Choroid plexus epithelial cell (primary cell): ENCODE measurements around the gene MUSK.

Experiments used
- DNase-seq: peaks from one replicate; pipeline ENCODE4 v3.0.0-alpha.2; 2010; ENCODE audit warnings: low read depth
- H3K4me3 ChIP-seq: 2 replicates; pipeline ENCODE4 v1.5.1; 2011; ENCODE audit warnings: low read depth, mild to moderate bottlenecking, control low read depth, low read length, moderate library complexity
- TF ChIP-seq, protein P1 (sequence below): conservative IDR thresholded peaks from 2 replicates; pipeline ENCODE4 v1.5.1; 2011; ENCODE audit warnings: low read depth, mild to moderate bottlenecking, control low read depth, inconsistent platforms, low read length, moderate library complexity

MUSK gene

DNA sequence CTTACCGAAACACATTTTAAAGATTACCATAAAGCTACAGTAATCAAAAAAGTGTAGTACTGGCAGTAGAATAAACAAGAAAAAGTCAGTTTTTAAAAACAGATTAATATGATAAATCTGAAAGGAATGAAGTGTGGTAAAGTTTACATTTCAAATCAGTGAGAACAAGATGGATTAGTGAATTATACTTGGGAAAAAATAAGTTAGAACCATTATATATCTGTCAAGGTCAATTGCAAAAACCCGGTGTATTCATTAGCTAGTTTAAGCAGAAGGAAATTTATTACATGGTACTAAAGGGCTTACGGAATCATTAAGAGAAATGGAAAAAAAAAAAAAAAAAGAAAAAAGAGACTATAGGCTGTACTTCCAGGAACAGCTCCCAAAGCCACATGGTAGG, 164.3 kb downstream of the MUSK start:
- DNase-seq = no peak
- no peak overlapping the region for H3K4me3 ChIP-seq
- TF ChIP-seq, protein P1, sequence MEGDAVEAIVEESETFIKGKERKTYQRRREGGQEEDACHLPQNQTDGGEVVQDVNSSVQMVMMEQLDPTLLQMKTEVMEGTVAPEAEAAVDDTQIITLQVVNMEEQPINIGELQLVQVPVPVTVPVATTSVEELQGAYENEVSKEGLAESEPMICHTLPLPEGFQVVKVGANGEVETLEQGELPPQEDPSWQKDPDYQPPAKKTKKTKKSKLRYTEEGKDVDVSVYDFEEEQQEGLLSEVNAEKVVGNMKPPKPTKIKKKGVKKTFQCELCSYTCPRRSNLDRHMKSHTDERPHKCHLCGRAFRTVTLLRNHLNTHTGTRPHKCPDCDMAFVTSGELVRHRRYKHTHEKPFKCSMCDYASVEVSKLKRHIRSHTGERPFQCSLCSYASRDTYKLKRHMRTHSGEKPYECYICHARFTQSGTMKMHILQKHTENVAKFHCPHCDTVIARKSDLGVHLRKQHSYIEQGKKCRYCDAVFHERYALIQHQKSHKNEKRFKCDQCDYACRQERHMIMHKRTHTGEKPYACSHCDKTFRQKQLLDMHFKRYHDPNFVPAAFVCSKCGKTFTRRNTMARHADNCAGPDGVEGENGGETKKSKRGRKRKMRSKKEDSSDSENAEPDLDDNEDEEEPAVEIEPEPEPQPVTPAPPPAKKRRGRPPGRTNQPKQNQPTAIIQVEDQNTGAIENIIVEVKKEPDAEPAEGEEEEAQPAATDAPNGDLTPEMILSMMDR = no peak

DNA sequence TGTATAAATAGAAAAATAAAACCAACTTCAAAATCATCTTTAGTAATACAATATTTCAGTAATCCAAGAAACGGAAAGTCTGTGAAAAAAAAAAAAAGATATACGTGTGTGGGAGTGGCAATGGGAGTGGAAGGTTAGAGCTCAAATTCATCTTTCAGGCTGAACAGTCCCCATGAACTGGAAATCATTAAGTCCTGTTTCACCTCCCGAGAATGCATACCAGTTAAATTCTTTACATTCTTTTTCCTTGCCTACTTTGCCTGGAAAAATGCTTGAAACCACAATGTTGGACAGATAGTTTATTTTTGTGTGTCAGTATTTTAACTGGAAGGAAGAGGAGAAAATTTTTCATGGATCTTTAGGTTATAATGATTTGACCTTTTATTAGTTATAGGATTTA, 166.8 kb downstream of the MUSK start:
- TF ChIP-seq, protein P1 = no peak
- peak; percentile 86 for DNase-seq
- H3K4me3 ChIP-seq = no peak overlapping the region

DNA sequence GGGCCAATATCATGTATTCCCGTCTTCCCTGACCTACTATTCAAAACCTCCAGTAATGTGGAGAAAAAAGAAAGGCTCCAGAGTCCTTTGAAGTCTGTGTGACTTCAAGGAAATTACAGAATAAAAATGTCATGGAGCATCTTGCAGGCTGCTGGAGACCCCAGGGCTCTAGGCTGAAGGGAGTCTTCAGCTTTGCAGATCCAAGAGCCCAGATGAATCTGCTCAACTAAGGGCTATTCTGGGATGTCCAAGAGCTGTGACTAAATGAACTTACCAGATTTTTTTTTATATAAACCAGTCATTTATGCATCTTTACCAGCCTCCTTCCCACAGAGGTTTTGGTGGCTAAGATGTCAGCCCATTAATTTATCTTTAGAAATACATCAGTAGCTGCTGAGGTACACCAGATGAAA, 167.3 kb downstream of the MUSK start:
- TF ChIP-seq, protein P1 = no peak
- no peak for DNase-seq
- no peak overlapping the region for H3K4me3 ChIP-seq

DNA sequence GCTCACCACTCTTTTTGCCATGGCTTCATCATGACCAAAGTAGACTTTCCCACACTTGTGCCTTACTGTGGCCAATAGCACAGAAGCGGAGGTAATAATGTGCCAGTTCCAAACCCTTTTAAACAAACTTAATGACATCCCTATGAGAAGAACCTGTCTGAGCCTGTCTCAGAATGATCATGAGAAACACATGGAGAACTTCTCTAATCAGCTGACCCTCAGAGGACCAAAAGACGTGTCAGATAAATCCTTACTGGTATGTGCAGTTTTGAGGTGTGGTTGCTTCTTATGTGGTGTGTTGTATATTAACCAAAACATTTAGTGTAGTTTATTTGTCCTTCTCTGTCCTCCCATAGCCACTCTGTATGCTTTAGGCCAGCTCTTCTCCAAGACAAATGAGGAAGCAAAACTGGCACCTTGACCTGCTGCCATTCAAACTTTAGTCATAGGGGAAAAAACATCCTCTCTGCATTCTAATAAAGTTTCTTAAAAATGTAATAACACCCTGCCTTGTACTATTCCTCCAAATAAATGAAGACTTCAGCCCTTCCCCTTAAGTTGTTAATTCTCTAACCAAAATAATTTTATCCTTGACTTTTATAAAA, 168.9 kb downstream of the MUSK start:
- TF ChIP-seq, protein P1 = no peak
- H3K4me3 ChIP-seq = no peak overlapping the region
- DNase-seq = no peak

DNA sequence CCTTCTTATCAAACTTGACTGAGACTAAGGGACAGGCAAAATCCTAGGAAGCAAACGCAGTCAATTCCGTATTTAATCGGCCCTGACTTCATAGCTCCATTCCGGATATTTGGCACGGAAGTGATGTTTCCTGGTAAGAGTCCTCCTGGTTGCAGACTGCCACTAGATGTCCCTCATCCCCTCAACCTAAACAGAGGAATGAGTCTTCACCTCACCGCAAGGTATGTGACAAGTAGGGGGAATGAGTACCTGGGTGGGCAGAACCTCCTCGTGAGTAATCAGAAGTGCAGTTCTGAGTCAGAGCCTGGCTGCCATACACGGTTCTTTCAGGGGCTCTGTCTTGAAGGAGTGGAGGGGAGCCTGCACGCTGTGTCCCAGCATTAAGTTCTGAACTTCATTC, 173.6 kb downstream of the MUSK start:
- no peak for DNase-seq
- TF ChIP-seq, protein P1 = peak; percentile 6
- H3K4me3 ChIP-seq = no peak overlapping the region

DNA sequence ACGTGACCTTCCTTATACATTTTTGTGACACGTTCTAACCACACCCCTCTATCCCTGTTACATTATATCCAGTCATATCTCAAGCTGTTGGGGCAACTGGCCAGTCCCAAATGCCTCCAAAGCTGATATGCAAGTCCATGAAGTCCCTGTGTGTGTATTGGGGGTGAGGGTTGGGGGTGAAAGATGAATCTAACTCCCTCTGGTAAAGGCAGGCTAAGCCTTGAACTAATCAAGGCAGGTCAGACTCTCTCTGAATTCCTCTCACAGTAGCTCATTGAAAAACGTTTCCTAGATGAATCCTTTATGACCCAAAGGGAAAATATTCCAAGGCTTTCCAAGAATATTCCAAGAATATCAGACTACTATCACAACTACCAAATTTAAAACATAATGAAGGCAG, 174.4 kb downstream of the MUSK start:
- TF ChIP-seq, protein P1 = no peak
- DNase-seq = no peak
- H3K4me3 ChIP-seq = no peak overlapping the region

DNA sequence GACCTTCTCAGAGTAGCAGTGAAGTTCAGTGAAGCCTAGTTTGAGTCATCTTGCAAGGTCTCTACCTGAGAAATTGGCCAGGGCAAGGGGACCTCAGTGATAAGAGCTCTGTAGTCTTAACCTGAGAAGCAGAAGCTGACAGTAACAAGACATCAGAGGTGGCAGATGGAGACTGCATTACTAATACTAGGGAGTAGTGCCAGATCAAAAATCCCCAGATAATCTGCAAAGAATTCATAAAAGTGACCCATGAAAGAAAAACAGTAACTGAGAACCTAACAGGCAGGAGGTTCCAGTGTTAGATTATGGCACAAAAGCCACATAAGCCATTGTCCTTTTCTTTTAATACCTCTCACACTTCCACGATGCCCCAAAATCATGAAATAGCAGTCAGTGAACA, 175.5 kb downstream of the MUSK start:
- TF ChIP-seq, protein P1 = no peak
- no peak overlapping the region for H3K4me3 ChIP-seq
- DNase-seq = peak; percentile 26
